Stimulated activated CD4-positive, alpha-beta T cell treated with anti-CD3 and anti-CD28 coated beads, Interleukin-12 subunit alpha, Interleukin-12 subunit beta, amount 100 ng/mL, for 4 hours (primary cell): ENCODE data around the gene DNAH14.
"Not testable (repeated sequence)": the region's sequence is repeated elsewhere in the genome, so short reads cannot be mapped to it uniquely, and the experiment has no call there.

Experiments
- DNase-seq: peaks from one replicate; pipeline ENCODE4 v3.0.0-alpha.2; 2020

DNAH14 gene

DNA sequence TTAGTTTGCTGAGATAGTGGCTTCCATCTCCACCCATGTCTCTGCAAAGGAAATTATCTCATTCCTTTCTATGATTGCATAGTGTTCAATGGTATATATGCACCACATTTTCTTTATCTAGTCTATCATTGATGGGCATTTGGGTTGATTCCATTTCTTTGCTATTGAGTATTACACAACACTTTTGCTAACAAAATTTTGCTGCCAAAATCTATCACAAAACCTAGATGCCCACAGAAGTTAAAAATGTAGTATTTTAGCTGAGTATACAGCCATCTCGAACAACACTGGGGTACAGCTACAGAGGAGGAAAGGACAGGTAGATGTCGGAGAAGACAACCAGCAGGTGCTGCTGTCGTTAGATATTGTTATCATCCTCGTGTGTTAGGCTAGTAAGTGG is 430.6 kb downstream of the DNAH14 start:
- DNase-seq = no peak

- no peak for DNase-seq
These were observed 431.7 kb downstream of the DNAH14 start for GRCh38 chr1:225361176-225361575.

DNA sequence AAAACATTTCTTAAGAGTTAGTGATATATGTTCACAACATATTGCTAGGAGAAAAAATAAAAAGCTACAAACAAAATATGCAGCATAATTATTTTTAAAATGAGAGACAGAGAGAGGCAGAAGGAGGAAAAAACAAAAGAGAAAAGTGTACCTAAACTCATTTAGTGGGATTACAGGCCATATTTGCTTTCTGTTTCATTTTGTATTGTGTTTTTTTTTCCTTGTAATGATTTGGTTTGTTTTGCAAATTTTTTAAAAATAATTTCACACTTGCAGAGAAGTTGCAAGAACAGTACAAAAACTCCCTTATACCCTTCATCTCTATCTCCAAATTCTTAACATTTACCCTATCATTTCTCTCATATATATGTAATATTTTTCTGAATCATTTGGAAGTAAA is 433.3 kb downstream of the DNAH14 start:
- no peak for DNase-seq

DNA sequence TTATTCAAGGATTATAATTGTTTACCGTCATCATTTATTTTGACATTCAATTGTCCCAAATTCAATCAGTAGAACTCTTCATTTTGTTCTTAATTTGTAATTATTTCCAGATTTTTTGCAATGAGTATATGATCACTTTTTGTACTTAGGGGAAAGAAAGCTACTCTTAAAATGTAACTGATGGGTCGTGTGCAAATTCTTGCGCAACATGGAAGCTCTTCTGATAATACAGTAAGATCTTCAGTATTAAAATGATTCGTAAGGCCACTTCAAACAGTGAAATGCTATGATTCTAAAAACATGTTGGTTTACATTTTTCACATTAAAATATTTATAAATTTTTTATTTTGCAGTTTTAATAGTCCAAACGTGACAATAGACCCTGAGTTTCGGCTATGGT is 435.0 kb downstream of the DNAH14 start:
- no peak for DNase-seq

DNA sequence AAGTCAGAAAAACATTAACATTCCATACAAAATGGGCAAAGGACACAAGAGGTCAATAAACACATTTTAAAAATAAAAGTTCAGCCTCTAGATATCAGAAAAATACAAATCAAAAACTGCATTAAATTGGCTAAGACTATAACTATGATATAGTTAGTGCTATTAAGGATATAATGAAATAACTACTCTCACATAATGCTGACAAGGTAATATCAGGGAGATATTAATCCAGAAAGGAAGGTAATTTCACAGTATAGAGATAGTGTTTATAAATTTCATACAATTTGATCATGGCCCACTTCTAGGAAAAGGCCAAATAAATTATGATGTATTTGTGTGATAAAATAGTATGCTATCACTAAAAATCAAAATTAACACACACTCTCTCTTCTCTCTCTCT is 436.5 kb downstream of the DNAH14 start:
- no peak for DNase-seq

DNA sequence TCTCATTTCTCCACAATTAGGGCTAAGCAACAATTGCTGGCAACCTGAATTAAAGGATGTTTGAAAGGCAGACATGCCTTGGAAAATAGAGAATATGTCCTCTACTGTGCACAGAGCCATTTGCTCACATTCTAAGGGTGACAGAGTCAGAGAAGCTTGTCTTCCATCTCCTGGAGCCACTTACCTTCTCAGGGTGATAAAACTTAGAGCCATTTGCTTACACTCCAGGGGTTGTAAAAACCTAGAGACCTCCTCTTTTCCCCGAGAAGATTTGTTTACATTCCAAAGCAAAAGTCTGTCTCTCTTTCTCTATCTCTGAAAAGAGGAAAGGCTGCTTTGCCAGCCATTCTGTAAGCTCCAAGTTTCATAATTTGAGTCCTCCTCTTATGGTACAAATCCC is 437.1 kb downstream of the DNAH14 start:
- no peak for DNase-seq

GRCh38 chr1:225368036-225368552 is 438.6 kb downstream of the DNAH14 start:
- no peak for DNase-seq

- DNase-seq = no peak
These were observed 442.0 kb downstream of the DNAH14 start for GRCh38 chr1:225371366-225372010.

- no peak for DNase-seq
These were observed 443.7 kb downstream of the DNAH14 start for GRCh38 chr1:225373155-225373554.

GRCh38 chr1:225374996-225375395 is 445.5 kb downstream of the DNAH14 start:
- no peak for DNase-seq

DNA sequence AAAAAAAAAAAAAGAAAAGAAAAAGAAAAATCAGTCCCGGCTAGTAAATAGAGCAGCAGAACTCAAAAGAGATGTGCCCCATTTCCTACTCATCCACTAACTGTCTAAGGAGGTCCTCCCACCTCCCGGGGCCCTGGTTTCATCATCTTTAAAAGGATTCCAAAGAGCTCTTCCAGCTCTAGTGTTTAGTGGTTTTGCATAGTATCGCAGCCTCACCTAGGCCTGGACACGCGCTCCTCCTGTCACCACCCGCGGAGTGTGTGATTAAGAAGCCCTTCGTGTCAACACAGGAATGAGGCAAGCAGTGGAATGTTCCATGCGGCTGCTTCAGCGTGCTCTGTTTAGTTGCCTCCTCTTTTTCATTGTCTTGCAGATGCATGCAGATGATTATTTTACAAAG is 449.4 kb downstream of the DNAH14 start:
- no peak for DNase-seq

- no peak for DNase-seq
These were observed 451.2 kb downstream of the DNAH14 start for GRCh38 chr1:225380691-225381090.

- not testable (repeated sequence) for DNase-seq
These were observed 457.4 kb downstream of the DNAH14 start for GRCh38 chr1:225386860-225387259.

DNA sequence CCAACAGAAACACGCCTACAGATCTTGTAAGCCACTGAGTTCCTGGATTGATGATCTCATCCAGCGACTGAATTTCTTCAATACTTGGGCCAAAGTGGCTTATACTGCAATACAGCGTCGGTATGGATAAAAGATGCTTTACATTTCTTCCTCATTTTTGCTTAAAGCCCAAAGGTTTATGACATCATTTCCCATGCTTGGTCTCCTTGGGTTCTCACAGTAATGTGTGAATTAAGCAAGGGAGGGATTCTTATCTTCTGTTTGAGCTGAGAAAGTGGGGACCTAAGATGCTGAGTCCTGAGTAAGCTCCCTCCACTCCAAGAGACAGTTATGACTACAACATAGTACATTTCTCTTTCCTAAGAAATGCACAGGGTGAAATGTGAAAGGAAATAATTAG is 458.9 kb downstream of the DNAH14 start:
- DNase-seq = no peak

- DNase-seq = no peak
These were observed 460.4 kb downstream of the DNAH14 start for GRCh38 chr1:225389843-225390242.

DNA sequence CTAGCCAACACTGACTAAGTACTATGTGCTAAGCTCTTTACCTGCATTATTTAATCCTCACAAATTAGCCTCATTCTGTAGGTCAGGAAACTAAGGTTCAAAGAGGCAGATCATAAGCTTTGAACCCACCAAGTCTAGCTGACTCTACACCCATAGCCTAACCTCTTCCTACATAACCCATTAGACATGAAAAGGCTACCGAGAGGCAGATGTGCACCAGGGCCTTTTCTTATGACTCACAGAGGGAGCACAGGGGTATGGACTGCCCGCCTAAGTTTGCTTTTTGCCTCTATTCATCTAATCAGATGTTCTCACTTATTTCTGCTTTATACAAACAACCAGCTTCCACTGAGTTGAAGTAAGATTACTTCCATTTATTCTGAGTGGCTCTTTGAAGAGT is 466.9 kb downstream of the DNAH14 start:
- no peak for DNase-seq

DNA sequence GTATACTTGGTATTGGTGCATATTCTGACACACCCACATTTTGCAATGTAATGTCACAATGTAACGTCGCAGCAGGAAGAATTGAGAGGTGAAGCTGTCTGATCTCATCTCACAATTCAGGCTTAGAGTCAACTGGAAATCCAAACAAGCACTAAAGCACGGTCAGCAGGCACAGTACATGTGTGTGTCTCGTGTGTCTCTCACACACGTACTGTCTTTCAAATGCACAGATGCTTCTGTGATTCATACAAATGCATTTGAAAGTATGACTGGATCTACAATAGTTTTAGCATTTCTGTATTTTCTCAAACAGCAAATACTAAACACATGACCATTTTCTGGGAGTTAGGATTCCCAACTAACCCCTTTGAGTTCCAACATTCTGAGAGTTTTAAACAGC is 471.5 kb downstream of the DNAH14 start:
- DNase-seq = no peak

DNA sequence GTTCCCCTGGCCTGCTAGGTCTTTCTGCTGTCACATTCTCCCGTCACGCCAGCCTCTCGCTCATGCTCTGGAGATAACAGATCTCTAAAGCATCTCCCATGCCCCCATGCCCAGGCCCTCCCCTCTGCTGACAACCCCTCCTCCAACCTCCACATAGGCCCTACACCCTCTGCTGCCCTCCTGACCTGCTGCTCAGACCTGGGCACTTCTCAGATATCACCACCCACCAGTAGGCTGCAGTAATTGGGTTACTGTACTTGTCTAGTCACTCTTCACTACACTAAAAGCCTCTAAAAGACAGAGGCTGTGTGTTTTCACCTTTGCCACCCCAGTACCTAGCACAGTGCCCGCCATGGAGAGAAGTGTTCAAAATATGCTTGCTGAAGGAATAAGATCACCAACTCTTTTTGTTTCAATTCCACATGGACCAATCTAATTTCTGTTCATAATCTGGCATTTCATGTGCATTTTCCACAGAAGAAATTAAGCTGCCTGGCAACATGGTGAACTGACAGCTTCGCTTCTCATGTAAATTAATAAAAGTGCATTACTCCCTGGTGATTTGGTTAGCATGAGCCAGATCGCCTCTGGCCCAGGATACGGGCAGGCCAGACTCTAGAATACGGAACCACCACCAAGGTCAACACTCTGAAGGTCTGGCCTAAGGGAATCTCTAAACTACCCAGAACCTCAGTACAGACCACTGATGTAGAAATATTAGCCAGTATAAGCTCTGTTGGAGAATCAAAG is 477.7 kb downstream of the DNAH14 start:
- DNase-seq = no peak

DNA sequence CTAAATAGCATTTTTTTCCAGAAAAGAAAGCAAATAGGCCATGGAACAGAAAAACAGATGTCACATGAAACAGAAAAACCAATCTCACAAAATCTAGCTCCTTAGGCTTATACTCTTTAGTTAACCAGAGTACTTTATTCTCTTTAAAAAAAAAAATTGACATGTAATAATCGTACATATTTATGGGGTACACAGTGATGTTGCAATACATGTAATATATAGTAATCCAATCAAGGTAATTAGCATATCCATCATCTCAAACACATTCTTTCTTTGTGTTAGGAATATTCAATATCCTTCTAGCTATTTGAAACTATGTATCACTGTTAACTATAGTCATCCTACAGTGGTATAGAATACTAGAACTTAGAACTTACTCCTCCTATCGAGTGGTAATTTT is 478.3 kb downstream of the DNAH14 start:
- DNase-seq = no peak

GRCh38 chr1:225408249-225408648 is 478.8 kb downstream of the DNAH14 start:
- no peak for DNase-seq

DNA sequence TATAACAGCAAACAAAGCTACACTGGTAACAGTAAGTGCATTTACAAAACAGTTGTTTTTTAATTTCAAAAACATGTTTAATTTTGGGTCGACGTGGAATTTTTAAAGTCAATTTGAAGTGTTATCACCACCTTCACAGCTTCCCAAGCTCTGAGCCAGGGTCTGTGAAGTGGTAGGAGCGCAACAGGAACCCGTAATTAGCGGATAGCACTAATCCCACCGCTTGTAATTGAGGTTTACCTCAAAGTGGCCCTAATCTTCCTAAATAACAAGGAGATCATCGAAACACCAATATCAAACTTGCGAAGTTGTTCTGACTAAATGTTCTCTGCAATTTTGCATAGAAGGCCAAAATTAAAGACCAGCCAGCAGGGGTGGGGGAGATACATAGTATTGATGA is 479.6 kb downstream of the DNAH14 start:
- no peak for DNase-seq

DNA sequence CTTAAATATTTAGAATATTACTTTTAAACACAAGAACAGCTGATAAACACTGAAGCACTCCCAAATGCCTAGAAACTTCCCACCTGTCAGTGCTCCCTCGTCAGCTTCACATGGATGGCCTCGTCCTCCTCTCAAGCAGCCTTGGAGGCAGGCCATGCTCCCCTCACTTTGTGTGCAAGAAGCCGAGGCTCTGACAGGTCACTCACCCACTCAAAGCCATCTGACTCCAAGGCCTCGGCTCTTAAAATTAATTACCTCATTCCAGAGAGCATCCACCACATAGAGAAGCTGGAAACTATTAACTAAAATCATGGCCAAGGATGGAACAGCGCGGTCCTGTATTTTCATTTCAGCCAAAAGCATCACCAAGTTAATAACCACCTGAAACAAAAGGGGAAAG is 480.6 kb downstream of the DNAH14 start:
- no peak for DNase-seq

DNA sequence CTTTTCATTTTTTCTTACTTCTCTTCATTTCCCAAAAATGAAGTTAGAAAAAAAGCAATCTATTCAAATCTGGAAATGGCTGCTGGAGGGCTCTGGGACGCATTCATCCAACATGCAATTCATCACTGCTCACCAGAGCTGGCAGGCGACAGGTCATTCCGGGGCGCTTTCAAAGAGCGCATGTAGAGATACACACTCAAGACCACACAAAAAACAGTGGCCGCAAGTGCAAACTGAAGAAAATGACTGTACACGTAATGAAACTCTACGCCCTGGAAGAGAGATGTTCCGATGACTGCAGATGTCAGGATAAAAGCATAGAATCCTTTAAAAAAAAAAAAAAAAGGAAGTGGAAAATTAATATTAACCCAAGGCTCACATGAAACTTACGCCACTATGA is 482.8 kb downstream of the DNAH14 start:
- no peak for DNase-seq

DNA sequence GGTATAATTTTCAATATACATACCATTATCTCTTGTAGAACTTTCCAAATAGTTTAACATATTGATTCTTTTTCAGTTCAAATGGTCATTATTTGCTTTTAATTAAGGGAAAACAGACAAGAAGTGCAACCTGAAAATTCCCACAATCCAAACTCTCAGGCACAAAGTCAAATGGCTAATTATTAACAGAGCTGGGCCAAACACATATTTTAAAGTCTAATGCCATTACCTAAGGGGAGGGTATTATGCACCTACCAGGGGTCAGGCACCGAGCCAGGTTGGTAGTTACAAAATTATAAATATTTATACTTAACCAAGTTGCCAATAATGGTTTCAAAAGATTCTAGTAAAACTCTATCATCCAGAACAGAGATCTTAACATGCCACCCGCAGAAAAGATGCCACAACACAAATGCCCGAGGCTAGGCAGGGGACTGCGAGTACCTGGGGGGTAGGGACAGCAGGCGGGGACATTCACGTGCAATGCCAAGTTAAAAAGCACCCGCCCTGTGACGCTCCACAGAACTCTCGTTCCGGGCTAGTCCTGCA is 483.4 kb downstream of the DNAH14 start:
- no peak for DNase-seq
